AG04449 (cell line): ENCODE measurements around the gene PRDM16.

Experiments
- CTCF ChIA-PET: fragments of 350-600 bp; formaldehyde crosslinking; extraction: SDS; loops from one replicate; lab custom pipeline; 2021; ENCODE audit warnings: antibody characterized with exemption; lab: Yijun Ruan, JAX
- POLR2A ChIA-PET: fragments of 400-600, 350-600 bp; formaldehyde crosslinking; extraction: SDS; loops from one replicate; lab custom pipeline; 2020; ENCODE audit warnings: antibody characterized with exemption, inconsistent platforms; lab: Yijun Ruan, JAX
- DNase-seq: peaks from one replicate; pipeline ENCODE4 v3.0.0-alpha.2; 2010; ENCODE audit warnings: low read depth, low spot score
- H3K4me3 ChIP-seq: 2 replicates; pipeline ENCODE4 v1.5.1; 2011; ENCODE audit warnings: low read depth, mild to moderate bottlenecking, control low read depth, low read length
- CTCF ChIP-seq: IDR thresholded peaks from one replicate; pipeline ENCODE4 v1.5.1; 2011; ENCODE audit warnings: mild to moderate bottlenecking, moderate library complexity, low read length, control low read depth, inconsistent platforms; ENCODE audit not compliant: insufficient read depth; ENCODE audit errors: missing control alignments

The PRDM16 gene

DNA sequence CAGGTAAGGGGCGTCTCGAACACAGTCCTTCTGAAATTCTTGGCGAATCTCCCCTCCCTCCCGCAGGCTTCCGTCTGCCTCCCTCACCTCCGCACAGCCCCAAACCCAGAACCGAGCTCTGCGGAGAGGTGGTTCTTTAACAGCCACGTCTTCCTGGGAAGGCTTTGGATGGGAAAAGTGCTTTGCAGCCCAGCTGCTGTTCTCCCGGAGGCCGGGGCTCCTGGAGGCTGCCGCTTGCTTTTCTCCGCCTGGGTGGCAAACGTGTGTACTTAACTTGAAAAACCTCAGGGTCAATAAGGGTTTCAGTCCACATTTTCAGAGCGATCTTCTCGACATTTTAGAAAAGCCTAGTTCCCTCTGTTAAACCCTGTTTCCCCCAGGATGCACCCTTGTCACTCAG is 109.3 kb downstream of the PRDM16 start:
- DNase-seq, result no peak
- CTCF ChIA-PET, result no interaction called here
- POLR2A ChIA-PET, result no interaction called here
- TF ChIP-seq CTCF, result no peak
- no peak overlapping the region for H3K4me3 ChIP-seq

DNA sequence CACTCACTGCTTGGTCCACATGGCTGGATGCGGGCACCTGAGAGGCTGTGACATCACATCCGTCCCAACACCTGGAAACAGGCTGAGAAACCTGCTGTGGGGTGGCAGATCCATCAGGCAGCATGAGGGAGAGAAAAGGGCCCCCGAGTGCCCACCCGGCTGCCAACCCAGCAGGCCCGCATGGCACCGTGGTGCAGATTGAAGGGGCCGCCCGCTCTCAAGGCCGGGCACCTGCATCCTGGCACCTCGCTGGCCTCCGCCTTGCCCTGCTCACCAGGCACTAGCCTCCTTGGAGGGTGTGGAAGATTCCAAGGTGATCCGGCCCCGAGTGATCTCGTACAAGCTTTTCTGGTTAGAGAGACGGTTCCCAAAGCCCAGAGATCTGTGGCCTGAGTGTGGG is 110.5 kb downstream of the PRDM16 start:
- CTCF ChIA-PET, result no interaction called here
- POLR2A ChIA-PET, result no interaction called here
- DNase-seq, result no peak
- no peak for TF ChIP-seq CTCF
- no peak overlapping the region for H3K4me3 ChIP-seq

GRCh38 chr1:3180915-3181314 is 111.9 kb downstream of the PRDM16 start:
- CTCF ChIA-PET, result no interaction called here
- no peak overlapping the region for H3K4me3 ChIP-seq
- POLR2A ChIA-PET, result no interaction called here
- DNase-seq, result no peak
- no peak for TF ChIP-seq CTCF

DNA sequence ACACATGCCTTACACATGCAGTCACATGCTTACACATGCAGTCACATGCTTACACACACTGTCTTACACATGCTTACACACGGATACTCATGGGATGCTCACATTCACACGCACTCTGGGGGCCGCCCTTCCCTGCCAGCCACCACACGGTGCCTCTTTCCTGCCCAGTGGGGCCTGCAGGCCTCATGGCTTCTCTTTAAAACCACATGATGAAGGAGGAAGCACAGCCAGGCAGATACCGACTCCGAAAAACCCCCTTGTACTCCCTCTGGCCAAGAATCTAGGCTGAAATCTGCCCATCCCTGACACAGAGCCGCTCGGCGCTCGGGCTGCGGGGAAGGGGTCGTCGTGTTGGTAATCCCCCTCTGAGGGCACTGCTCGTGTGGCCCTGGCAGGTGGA is 113.0 kb downstream of the PRDM16 start:
- no peak for TF ChIP-seq CTCF
- CTCF ChIA-PET, result no interaction called here
- DNase-seq, result no peak
- no peak overlapping the region for H3K4me3 ChIP-seq
- POLR2A ChIA-PET, result no interaction called here

DNA sequence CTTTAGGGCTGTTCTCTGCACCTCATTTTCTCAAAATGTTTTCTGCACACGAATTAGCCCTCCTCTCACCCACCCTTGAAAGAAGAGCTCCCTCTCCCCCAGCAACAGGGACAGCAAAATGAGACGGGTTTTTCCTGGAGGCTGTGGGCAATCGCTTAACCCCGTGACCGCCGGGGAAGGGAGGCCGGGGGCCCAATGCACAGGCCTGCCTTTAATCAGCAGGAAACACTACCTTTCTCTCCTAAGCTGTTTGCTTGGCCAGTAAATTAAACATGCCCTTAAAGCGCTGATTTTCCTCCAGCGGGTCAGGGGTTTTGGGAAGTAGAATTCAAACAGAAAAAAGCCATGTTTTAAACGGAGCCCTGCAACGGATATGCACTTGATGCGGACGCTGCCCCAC is 114.4 kb downstream of the PRDM16 start:
- no peak for DNase-seq
- ChIA-PET CTCF (no interaction called here), POLR2A (no interaction called here)
- TF ChIP-seq CTCF, result no peak
- no peak overlapping the region for H3K4me3 ChIP-seq

DNA sequence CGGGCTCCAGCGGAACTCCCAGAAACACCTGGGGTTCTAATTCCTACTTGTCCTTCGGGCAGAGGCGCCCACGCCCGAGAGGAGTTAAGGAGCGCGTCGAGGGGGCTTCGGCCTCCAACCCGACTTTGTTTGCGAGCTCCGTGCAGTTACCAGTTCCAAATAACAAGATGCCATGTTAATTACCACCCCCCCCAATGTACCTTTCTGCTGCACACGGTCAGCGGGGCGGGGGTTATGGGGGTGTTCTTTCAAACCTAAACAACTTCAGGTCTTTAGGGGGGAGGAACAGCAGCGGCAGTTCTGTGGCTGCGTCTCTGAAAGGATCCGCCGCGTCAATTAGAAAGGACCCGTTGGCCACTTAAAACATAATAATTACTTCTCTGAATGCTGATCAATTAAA is 114.8 kb downstream of the PRDM16 start:
- no peak for DNase-seq
- TF ChIP-seq CTCF, result no peak
- POLR2A ChIA-PET, result no interaction called here
- CTCF ChIA-PET, result no interaction called here
- no peak overlapping the region for H3K4me3 ChIP-seq
